Bladder microvascular endothelial cell (primary cell): ENCODE results near the gene TOM1. TPM values are rescaled to one million over a fixed set of nuclear protein-coding genes. Genes with fewer than 3 reads are reported as not detected.

Source experiments
- total RNA-seq: library from RNA; depleted of rRNA; stranded (reverse); fragments of >200 nt; gene quantifications from 2 replicates; pipeline ENCODE4 v1.2.3, GENCODE V29; 2014

Gene TOM1
- 16.0 and 29.6 TPM in 2 replicates for total RNA-seq

DNA sequence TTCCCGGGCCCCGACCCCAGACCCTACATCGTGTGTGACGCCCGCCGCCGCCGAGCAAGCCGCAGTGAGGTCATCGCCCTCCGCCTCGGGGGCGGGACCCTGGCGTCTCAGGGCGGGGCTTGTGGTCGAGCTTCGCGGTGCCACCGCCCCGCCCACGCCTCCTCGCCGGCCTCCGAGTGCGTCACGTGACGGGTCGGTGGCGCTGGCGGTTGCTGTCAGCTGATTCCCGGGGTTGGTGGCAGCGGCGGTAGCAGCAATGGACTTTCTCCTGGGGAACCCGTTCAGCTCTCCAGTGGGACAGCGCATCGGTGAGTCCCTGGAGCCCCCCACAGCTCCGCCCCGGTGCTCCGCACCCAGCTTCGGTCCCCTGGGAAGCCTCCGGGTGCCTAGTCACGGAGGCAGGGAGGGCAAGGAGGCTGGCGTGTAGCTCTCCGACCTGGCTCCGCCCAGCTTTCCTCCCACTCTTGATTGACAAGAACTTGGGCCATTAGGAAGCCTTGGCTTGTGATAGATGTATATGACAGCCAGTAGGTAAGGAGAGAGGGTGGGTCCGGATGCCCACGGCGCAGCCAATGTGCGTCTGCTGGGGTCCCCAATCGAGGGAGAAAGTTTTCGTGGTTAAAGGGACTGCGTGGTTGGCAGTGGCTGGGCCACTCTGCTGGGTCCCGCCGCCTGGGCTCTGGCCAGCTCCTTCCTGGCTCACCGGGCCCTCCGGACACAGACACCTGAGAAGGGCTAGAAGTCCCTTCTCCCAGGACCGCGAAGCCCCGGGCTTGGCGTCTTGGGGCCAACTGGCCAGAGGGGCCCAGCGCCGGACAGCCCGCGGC lies at the start of gene TOM1:
Gene TOM1 (plus strand): TSS at position 222 of the 827 bp plus-strand sequence. CDS start 35 bp downstream, at position 257.

GRCh38 chr22:35257321-35258190 lies 42.1 kb upstream of the TOM1 start, which contains the start of gene HMGXB4:
HMGXB4 (plus strand) TSS chr22:35257493; CDS start chr22:35262391, 4,898 bp downstream.

GRCh38 chr22:35380537-35381423 lies 81.1 kb downstream of the TOM1 start, which contains the start of gene HMOX1:
HMOX1 (plus strand) TSS chr22:35381096; CDS start chr22:35381174, 78 bp downstream.

Other genes with a start within 250 kb of the TOM1 start
- not detected in 2 replicates for gene ISX, start 233.7 kb upstream of the TOM1 start, total RNA-seq
- gene HMGXB4, start 42.4 kb upstream of the TOM1 start, total RNA-seq = 8.4 and 15.9 TPM in 2 replicates
- 61.9 and 85.6 TPM in 2 replicates for gene HMOX1, start 81.2 kb downstream of the TOM1 start, total RNA-seq
- 75.6 and 78.4 TPM in 2 replicates for gene MCM5, start 100.2 kb downstream of the TOM1 start, total RNA-seq
- not detected in 2 replicates for gene RASD2, start 240.9 kb downstream of the TOM1 start, total RNA-seq